Frontal cortex (tissue), 4 donors: ENCODE results near the gene CATSPERZ. TPM values are rescaled to one million over a fixed set of nuclear protein-coding genes. Genes with fewer than 3 reads are reported as not detected.

Source experiments
- DNase-seq, 2 donors: peaks; one replicate each; pipeline ENCODE4 v3.0.0; 2012; ENCODE audit warnings: low spot score in 2 of 2
- FAIRE-seq: peaks from 2 replicates; lab custom pipeline; 2012; peaks lifted over from hg19 to GRCh38; lab: Jason Lieb, UNC
- total RNA-seq: library from RNA; depleted of rRNA; stranded (reverse); fragments of >200 nt; gene quantifications from one replicate; pipeline ENCODE4 v1.2.3, GENCODE V29; 2014
- donor health status: control.
- donor health status: control.
- donor health status: control.

Gene CATSPERZ
- total RNA-seq, 1 donor from 2014 or later: 0.82 TPM

- no peak for DNase-seq
These were observed 36.9 kb upstream of the CATSPERZ start for GRCh38 chr11:64263021-64263946.

GRCh38 chr11:64263947-64264317 lies 36.2 kb upstream of the CATSPERZ start:
- no peak for FAIRE-seq
- DNase-seq: no peak

More at GRCh38 chr11:64263021-64263946, 36.9 kb upstream of the CATSPERZ start:
- no peak for FAIRE-seq

- DNase-seq: no peak
- no peak for FAIRE-seq
These were observed 35.7 kb upstream of the CATSPERZ start for GRCh38 chr11:64264371-64264852.

GRCh38 chr11:64265176-64266160 lies 34.7 kb upstream of the CATSPERZ start:
- FAIRE-seq (no peak), DNase-seq (no peak)

- no peak for FAIRE-seq
These were observed 33.8 kb upstream of the CATSPERZ start for GRCh38 chr11:64266339-64266738.

GRCh38 chr11:64267207-64267945 lies 32.8 kb upstream of the CATSPERZ start:
- DNase-seq (no peak), FAIRE-seq (no peak)

More at GRCh38 chr11:64266339-64266738, 33.8 kb upstream of the CATSPERZ start:
- no peak for DNase-seq

- DNase-seq: no peak
- no peak for FAIRE-seq
These were observed 31.9 kb upstream of the CATSPERZ start for GRCh38 chr11:64268025-64268892.

GRCh38 chr11:64268893-64269539 lies 31.1 kb upstream of the CATSPERZ start:
- no peak for FAIRE-seq
- no peak for DNase-seq

GRCh38 chr11:64269540-64270220 lies 30.5 kb upstream of the CATSPERZ start:
- FAIRE-seq (peak; percentile 55), DNase-seq (peak; percentile 91 to 94)

GRCh38 chr11:64275031-64275800 lies 24.9 kb upstream of the CATSPERZ start:
- no peak for DNase-seq
- no peak for FAIRE-seq

- FAIRE-seq: no peak
- DNase-seq: no peak
These were observed 24.3 kb upstream of the CATSPERZ start for GRCh38 chr11:64275841-64276240.

GRCh38 chr11:64276653-64277431 lies 23.3 kb upstream of the CATSPERZ start:
- FAIRE-seq (no peak), DNase-seq (no peak)

GRCh38 chr11:64278576-64279190 lies 21.5 kb upstream of the CATSPERZ start:
- FAIRE-seq (no peak), DNase-seq (no peak)

- no peak for FAIRE-seq
- no peak for DNase-seq
These were observed 18.0 kb upstream of the CATSPERZ start for GRCh38 chr11:64281957-64282770.

GRCh38 chr11:64283092-64283491 lies 17.1 kb upstream of the CATSPERZ start:
- FAIRE-seq (no peak), DNase-seq (no peak)
